GM23338 (cell line): ENCODE results near the gene ASPSCR1. TPM values are rescaled to one million over a fixed set of nuclear protein-coding genes. Genes with fewer than 3 reads are reported as not detected.

Experiments
- ATAC-seq: fragments of 200-7000 bp; cut with Tn5 transposase; 3 replicates; pipeline ENCODE4 v1.9.1; 2020
- DNase-seq: peaks from one replicate; pipeline ENCODE4 v3.0.0-alpha.2; 2015; ENCODE audit warnings: low spot score
- H2AFZ ChIP-seq: fragments of 200-600 bp; sonication (generic); 2 replicates; pipeline ENCODE4 v1.8.0; 2016; ENCODE audit warnings: antibody characterized with exemption, mild to moderate bottlenecking, moderate library complexity
- H3F3A ChIP-seq: fragments of 200-600 bp; sonication (generic); replicated peaks from 2 replicates; pipeline ENCODE4 v1.8.0; 2017; ENCODE audit warnings: antibody characterized with exemption, mixed run types, low read depth
- H3K27ac ChIP-seq: fragments of 200-600 bp; sonication (generic); 2 replicates; pipeline ENCODE4 v1.6.1; 2016; ENCODE audit warnings: low read depth
- H3K27me3 ChIP-seq: fragments of 200-600 bp; sonication (generic); 2 replicates; pipeline ENCODE4 v1.8.0; 2016; ENCODE audit warnings: mild to moderate bottlenecking, mixed run types, moderate library complexity; ENCODE audit not compliant: insufficient read depth
- H3K36me3 ChIP-seq: fragments of 200-600 bp; sonication (generic); 2 replicates; pipeline ENCODE4 v1.8.0; 2016; ENCODE audit warnings: mild to moderate bottlenecking; ENCODE audit not compliant: insufficient read depth
- H3K4me1 ChIP-seq: fragments of 200-600 bp; sonication (generic); 2 replicates; pipeline ENCODE4 v1.8.0; 2016; ENCODE audit warnings: mild to moderate bottlenecking, moderate library complexity; ENCODE audit not compliant: insufficient read depth
- H3K4me2 ChIP-seq: fragments of 200-600 bp; sonication (generic); 2 replicates; pipeline ENCODE4 v1.7.1; 2017; ENCODE audit warnings: mixed run types
- H3K4me3 ChIP-seq: fragments of 200-600 bp; sonication (generic); 2 replicates; pipeline ENCODE4 v1.6.1; 2016; ENCODE audit warnings: mixed run types
- H3K79me2 ChIP-seq: fragments of 200-600 bp; sonication (generic); replicated peaks from 2 replicates; pipeline ENCODE4 v1.8.0; 2017; ENCODE audit warnings: mild to moderate bottlenecking; ENCODE audit not compliant: insufficient read depth
- H3K9me2 ChIP-seq: fragments of 200-600 bp; sonication (generic); 2 replicates; pipeline ENCODE4 v1.8.0; 2017; ENCODE audit not compliant: insufficient read depth
- H4K20me1 ChIP-seq: fragments of 200-600 bp; sonication (generic); replicated peaks from 2 replicates; pipeline ENCODE4 v1.8.0; 2017; ENCODE audit warnings: mild to moderate bottlenecking; ENCODE audit not compliant: insufficient read depth
- H3K27ac Mint-ChIP-seq: 2 replicates; pipeline ENCODE4 v1.8.0; 2020; ENCODE audit warnings: inconsistent platforms, mild to moderate bottlenecking, moderate library complexity, mixed read lengths
- H3K27me3 Mint-ChIP-seq: 3 replicates; pipeline ENCODE4 v1.8.0; 2022; ENCODE audit warnings: low read depth, mild to moderate bottlenecking, moderate library complexity, mixed read lengths, inconsistent platforms; ENCODE audit not compliant: insufficient read depth, poor library complexity
- H3K36me3 Mint-ChIP-seq: 3 replicates; pipeline ENCODE4 v1.8.0; 2021; ENCODE audit warnings: low read depth, mild to moderate bottlenecking, inconsistent platforms, moderate library complexity, mixed read lengths
- H3K4me1 Mint-ChIP-seq: 3 replicates; pipeline ENCODE4 v1.8.0; 2020; ENCODE audit warnings: mild to moderate bottlenecking, inconsistent platforms, mixed read lengths
- H3K4me3 Mint-ChIP-seq: 3 replicates; pipeline ENCODE4 v1.8.0; 2021; ENCODE audit warnings: moderate library complexity, mild to moderate bottlenecking, inconsistent platforms, mixed read lengths
- H3K9me3 Mint-ChIP-seq: 3 replicates; pipeline ENCODE4 v1.8.0; 2020; ENCODE audit warnings: moderate library complexity, mild to moderate bottlenecking, inconsistent platforms, mixed read lengths
- CREB1 ChIP-seq: fragments of 250-450 bp; sonication (Bioruptor Pico); IDR thresholded peaks from 2 replicates; pipeline ENCODE4 v1.5.0; 2020; ENCODE audit warnings: low read depth, mild to moderate bottlenecking, moderate library complexity
- ETS1 ChIP-seq: IDR thresholded peaks from 2 replicates; pipeline ENCODE4 v1.6.1; 2016; ENCODE audit warnings: antibody characterized with exemption
- POLR2AphosphoS5 ChIP-seq: IDR thresholded peaks from 2 replicates; pipeline ENCODE4 v1.6.1; 2016; ENCODE audit warnings: antibody characterized with exemption, low read depth
- polyA plus RNA-seq: library from polyadenylated mRNA; unstranded; fragments of >200 nt; fragmentation: Nextera tagmentation; extraction: Ambion mirVana; gene quantifications from 2 replicates; pipeline ENCODE4 v1.2.1, GENCODE V29; 2016
- total RNA-seq: library from RNA; depleted of rRNA; stranded (reverse); fragments of >200 nt; shearing (Covaris generic); gene quantifications from 2 replicates; pipeline ENCODE4 v1.2.3, GENCODE V29; 2014
- TF ChIP-seq, protein P1 (sequence below), 2 experiments: fragments of 200-600 bp in 1 of 2; sonication (generic) in 1 of 2; conservative IDR thresholded peaks; 2 replicates each; pipeline versions ENCODE4 v1.5.1 to v1.6.1; 2016 to 2017; ENCODE audit warnings: antibody characterized with exemption in 2 of 2, low read depth in 2 of 2, mild to moderate bottlenecking in 2 of 2, moderate library complexity in 1 of 2

Gene ASPSCR1
- total and polyA plus RNA-seq, 2 experiments from 2014 or later, result 44.2 to 46.9 TPM

- Histone ChIP-seq H3K9me2 (no peaks in the 10 kb centered on the region), H3K4me3 (peak overlapping the region; percentile 81), H3K79me2 (peaks cover 8% of the 10 kb centered on the region; the same call in 1 of the 2 replicates), H3K27me3 (no peaks in the 10 kb centered on the region), H2AFZ (no peak overlapping the region), H3K36me3 (no peaks in the 10 kb centered on the region), H3K4me2 (peak overlapping the region; percentile 95), H3K4me1 (peaks cover 9% of the 10 kb centered on the region; the same call in 1 of the 2 replicates), H3K27ac (no peak overlapping the region), H4K20me1 (no peaks in the 10 kb centered on the region; the same call in 1 of the 2 replicates), H3F3A (peaks cover 11% of the 10 kb centered on the region)
- DNase-seq (no peak), ATAC-seq (no peak)
- Mint-ChIP-seq H3K27me3 (peaks cover 14% of the 10 kb centered on the region), H3K4me1 (peaks cover 27% of the 10 kb centered on the region), H3K4me3 (peak overlapping the region; percentile 75), H3K9me3 (no peaks in the 10 kb centered on the region; the same call in 2 of the 3 replicates), H3K36me3 (peaks cover 3% of the 10 kb centered on the region; the same call in 2 of the 3 replicates), H3K27ac (no peak overlapping the region)
- TF ChIP-seq POLR2AphosphoS5, result no peak
Observed at GRCh38 chr17:82036634-82037091, 59.2 kb downstream of the ASPSCR1 start.

DNA sequence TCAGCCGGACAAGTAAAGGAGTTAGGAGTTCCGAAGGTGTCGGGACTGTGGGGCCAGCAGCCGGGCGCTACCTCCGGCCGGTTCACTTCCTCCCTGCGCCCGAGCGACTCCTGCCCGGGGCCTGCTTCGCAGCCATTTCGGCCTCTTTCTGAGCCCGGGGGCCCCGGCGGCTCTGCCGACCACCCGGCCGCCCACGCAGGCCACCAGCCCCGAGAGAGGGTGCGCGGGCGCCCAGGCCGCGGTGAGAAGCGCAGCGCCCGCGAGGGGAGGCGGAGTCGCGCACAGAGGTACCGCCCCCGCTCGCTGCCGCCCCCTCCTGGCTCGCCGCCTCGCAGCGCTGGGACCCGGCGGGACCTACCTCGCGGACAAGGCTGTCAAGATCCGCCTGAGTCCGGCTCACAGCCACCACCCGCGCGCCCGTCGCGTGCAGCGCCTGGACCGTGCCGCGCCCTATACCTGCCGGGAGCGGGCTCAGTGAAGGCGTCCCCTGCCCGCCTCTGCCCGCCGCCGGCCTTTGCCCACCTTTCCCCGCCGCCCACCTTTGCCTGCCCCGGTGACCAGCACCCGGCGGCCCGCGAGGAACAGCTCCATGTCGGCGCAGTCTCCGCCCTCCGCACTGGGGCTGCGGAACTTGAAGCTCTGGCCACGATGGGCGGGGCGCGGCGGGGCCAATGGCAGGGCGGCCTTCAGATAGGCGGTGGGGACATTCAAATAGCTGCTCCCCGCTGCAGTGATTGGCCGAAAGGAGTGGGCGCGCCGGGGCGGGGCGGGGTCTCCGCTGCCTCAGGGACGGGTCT is 59.9 kb downstream of the ASPSCR1 start, which contains the start of gene DCXR:
Gene DCXR (minus strand): TSS at position 606 of the 797 bp plus-strand sequence. CDS start 15 bp downstream, at position 591.
- ATAC-seq, result peak; percentile 86
- H2AFZ ChIP-seq, result peak within 1 kb of the TSS; percentile 34; the same call in 1 of the 2 replicates
- H3K27ac Mint-ChIP-seq, result peak within 1 kb of the TSS; percentile 93

GRCh38 chr17:82037889-82038195 is 60.4 kb downstream of the ASPSCR1 start:
- Mint-ChIP-seq H3K27ac (peak overlapping the region; percentile 93), H3K4me1 (peaks cover 32% of the 10 kb centered on the region), H3K4me3 (peak overlapping the region; percentile 75), H3K36me3 (peaks cover 3% of the 10 kb centered on the region; the same call in 2 of the 3 replicates), H3K27me3 (peaks cover 16% of the 10 kb centered on the region), H3K9me3 (no peaks in the 10 kb centered on the region; the same call in 2 of the 3 replicates)
- DNase-seq (no peak), ATAC-seq (no peak)
- Histone ChIP-seq H3K4me2 (peak overlapping the region; percentile 95), H3K36me3 (no peaks in the 10 kb centered on the region), H3K4me3 (peak overlapping the region; percentile 81), H3K79me2 (peaks cover 1% of the 10 kb centered on the region; the same call in 1 of the 2 replicates), H3K9me2 (no peaks in the 10 kb centered on the region), H3K27me3 (no peaks in the 10 kb centered on the region), H3K27ac (peak overlapping the region; percentile 78; the same call in 1 of the 2 replicates), H2AFZ (peak overlapping the region; percentile 34; the same call in 1 of the 2 replicates), H4K20me1 (no peaks in the 10 kb centered on the region; the same call in 1 of the 2 replicates), H3F3A (peaks cover 11% of the 10 kb centered on the region), H3K4me1 (peaks cover 6% of the 10 kb centered on the region; the same call in 1 of the 2 replicates)
- TF ChIP-seq ETS1, result no peak
- TF ChIP-seq CREB1, result no peak
- TF ChIP-seq, protein P1, sequence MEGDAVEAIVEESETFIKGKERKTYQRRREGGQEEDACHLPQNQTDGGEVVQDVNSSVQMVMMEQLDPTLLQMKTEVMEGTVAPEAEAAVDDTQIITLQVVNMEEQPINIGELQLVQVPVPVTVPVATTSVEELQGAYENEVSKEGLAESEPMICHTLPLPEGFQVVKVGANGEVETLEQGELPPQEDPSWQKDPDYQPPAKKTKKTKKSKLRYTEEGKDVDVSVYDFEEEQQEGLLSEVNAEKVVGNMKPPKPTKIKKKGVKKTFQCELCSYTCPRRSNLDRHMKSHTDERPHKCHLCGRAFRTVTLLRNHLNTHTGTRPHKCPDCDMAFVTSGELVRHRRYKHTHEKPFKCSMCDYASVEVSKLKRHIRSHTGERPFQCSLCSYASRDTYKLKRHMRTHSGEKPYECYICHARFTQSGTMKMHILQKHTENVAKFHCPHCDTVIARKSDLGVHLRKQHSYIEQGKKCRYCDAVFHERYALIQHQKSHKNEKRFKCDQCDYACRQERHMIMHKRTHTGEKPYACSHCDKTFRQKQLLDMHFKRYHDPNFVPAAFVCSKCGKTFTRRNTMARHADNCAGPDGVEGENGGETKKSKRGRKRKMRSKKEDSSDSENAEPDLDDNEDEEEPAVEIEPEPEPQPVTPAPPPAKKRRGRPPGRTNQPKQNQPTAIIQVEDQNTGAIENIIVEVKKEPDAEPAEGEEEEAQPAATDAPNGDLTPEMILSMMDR (conservative IDR thresholded peaks at IDR 0.05; ENCODE audit: low read depth in 2 of 2), result no peak

More for the DNA sequence above, 59.9 kb downstream of the ASPSCR1 start, which contains the start of gene DCXR:
- Histone ChIP-seq H3F3A (peaks cover 11% of the 10 kb centered on the region), H3K4me1 (peaks cover 9% of the 10 kb centered on the region; the same call in 1 of the 2 replicates), H3K9me2 (no peaks in the 10 kb centered on the region), H4K20me1 (no peaks in the 10 kb centered on the region; the same call in 1 of the 2 replicates), H3K4me3 (peak within 1 kb of the TSS; percentile 81), H3K4me2 (peak within 1 kb of the TSS; percentile 95), H3K36me3 (no peaks in the 10 kb centered on the region), H3K79me2 (peaks cover 7% of the 10 kb centered on the region; the same call in 1 of the 2 replicates), H3K27ac (peak within 1 kb of the TSS; percentile 78; the same call in 1 of the 2 replicates), H3K27me3 (no peaks in the 10 kb centered on the region)
- Mint-ChIP-seq H3K4me1 (peaks cover 29% of the 10 kb centered on the region), H3K4me3 (peak within 1 kb of the TSS; percentile 75), H3K27me3 (peaks cover 14% of the 10 kb centered on the region), H3K9me3 (no peaks in the 10 kb centered on the region; the same call in 2 of the 3 replicates), H3K36me3 (peaks cover 3% of the 10 kb centered on the region; the same call in 2 of the 3 replicates)
- TF ChIP-seq CREB1 (no peak), POLR2AphosphoS5 (peak; percentile 98)
- TF ChIP-seq, protein P1 (conservative IDR thresholded peaks at IDR 0.05; ENCODE audit: low read depth in 2 of 2), result peak; percentile 58 to 80
- peak; percentile 99 for DNase-seq
